Measurements from ENCODE around the gene KLF9.

The KLF9 gene

DNA sequence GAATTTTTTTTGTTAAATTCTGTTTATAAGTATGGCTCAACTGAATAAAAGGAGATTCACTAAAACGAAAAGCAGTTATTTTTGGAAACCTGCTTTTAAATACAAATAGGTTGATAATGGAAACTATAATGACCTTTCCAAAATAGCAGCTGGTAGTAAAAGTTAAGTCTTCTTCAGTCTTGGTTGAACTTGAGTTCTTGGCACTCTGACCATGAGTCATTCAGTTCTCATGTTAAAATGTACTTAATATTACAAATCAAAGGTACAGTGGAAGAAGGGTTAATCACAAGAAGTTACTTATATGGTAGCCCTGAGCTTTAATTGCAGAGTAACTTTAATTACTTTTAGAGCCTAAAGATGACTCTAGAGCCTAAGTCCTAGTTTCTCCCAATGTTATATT is 62.1 kb downstream of the KLF9 start:
- DNase-seq = no peak

- no peak for DNase-seq
Measured at GRCh38 chr9:70347046-70347445, 67.4 kb downstream of the KLF9 start.

GRCh38 chr9:70340572-70340971 is 73.9 kb downstream of the KLF9 start:
- DNase-seq = no peak

All from GDM1 (cell line).